SK-N-SH treated with all-trans-retinoic acid at 6 μM for 48 hours (cell line): Measurements from ENCODE around the gene CBLB.

Source experiments
- ATAC-seq: fragments of 200-7000 bp; cut with Tn5 transposase; 3 replicates; pipeline ENCODE4 v1.9.1; 2020; ENCODE audit warnings: mild to moderate bottlenecking, moderate library complexity
- ARNTL ChIP-seq: fragments of 450-650 bp; formaldehyde crosslinking; IDR thresholded peaks from 2 replicates; pipeline ENCODE4 v1.5.0; 2020; ENCODE audit warnings: low read depth, mild to moderate bottlenecking, moderate library complexity, borderline replicate concordance
- BACH2 ChIP-seq: fragments of 250-450 bp; sonication (Bioruptor Pico); IDR thresholded peaks from 2 replicates; pipeline ENCODE4 v1.9.0; 2021; ENCODE audit warnings: mild to moderate bottlenecking, borderline replicate concordance
- CSDC2 ChIP-seq: fragments of 250-450 bp; sonication (Bioruptor Pico); IDR thresholded peaks from 2 replicates; pipeline ENCODE4 v1.5.0; 2020; ENCODE audit warnings: mild to moderate bottlenecking, moderate library complexity
- ESRRG ChIP-seq: fragments of 250-450 bp; sonication (Bioruptor Pico); IDR thresholded peaks from 2 replicates; pipeline ENCODE4 v1.6.1; 2021; ENCODE audit warnings: mild to moderate bottlenecking
- GLIS3 ChIP-seq: fragments of 250-450 bp; sonication (Bioruptor Pico); IDR thresholded peaks from 2 replicates; pipeline ENCODE4 v1.5.0; 2020; ENCODE audit warnings: mild to moderate bottlenecking, moderate library complexity
- ISL1 ChIP-seq: fragments of 250-450 bp; sonication (Bioruptor Pico); IDR thresholded peaks from 2 replicates; pipeline ENCODE4 v2.1.2; 2022; ENCODE audit warnings: mild to moderate bottlenecking, moderate library complexity
- OSR1 ChIP-seq: fragments of 250-450 bp; sonication (Bioruptor Pico); IDR thresholded peaks from 2 replicates; pipeline ENCODE4 v1.8.0; 2022; ENCODE audit warnings: moderate library complexity, mild to moderate bottlenecking, inconsistent platforms
- POU6F1 ChIP-seq: fragments of 250-450 bp; sonication (Bioruptor Pico); IDR thresholded peaks from 2 replicates; pipeline ENCODE4 v1.8.0; 2021; ENCODE audit warnings: low read depth, mild to moderate bottlenecking, moderate library complexity, borderline replicate concordance
- PPARA ChIP-seq: fragments of 250-450 bp; sonication (Bioruptor Pico); IDR thresholded peaks from 2 replicates; pipeline ENCODE4 v1.5.0; 2020; ENCODE audit warnings: mild to moderate bottlenecking, borderline replicate concordance
- RARB ChIP-seq: fragments of 250-450 bp; sonication (Bioruptor Pico); IDR thresholded peaks from 2 replicates; pipeline ENCODE4 v1.8.0; 2021; ENCODE audit warnings: mild to moderate bottlenecking, moderate library complexity
- TCF4 ChIP-seq: fragments of 250-450 bp; sonication (Bioruptor Pico); IDR thresholded peaks from 2 replicates; pipeline ENCODE4 v1.8.0; 2021; ENCODE audit warnings: mild to moderate bottlenecking, moderate library complexity, borderline replicate concordance
- TSHZ2 ChIP-seq: fragments of 250-450 bp; sonication (Bioruptor Pico); IDR thresholded peaks from 2 replicates; pipeline ENCODE4 v1.5.0; 2020; ENCODE audit warnings: mild to moderate bottlenecking, moderate library complexity
- ZC3H10 ChIP-seq: fragments of 250-450 bp; sonication (Bioruptor Pico); IDR thresholded peaks from 2 replicates; pipeline ENCODE4 v1.5.1; 2021; ENCODE audit warnings: mild to moderate bottlenecking, moderate library complexity
- ZFP3 ChIP-seq: fragments of 250-450 bp; sonication (Bioruptor Pico); IDR thresholded peaks from 2 replicates; pipeline ENCODE4 v1.5.0; 2020; ENCODE audit warnings: mild to moderate bottlenecking, moderate library complexity
- ZFP30 ChIP-seq: fragments of 450-650 bp; formaldehyde crosslinking; IDR thresholded peaks from 2 replicates; pipeline ENCODE4 v1.5.0; 2022; ENCODE audit warnings: mild to moderate bottlenecking, moderate library complexity
- ZNF565 ChIP-seq: fragments of 450-650 bp; formaldehyde crosslinking; conservative IDR thresholded peaks from 2 replicates; pipeline ENCODE4 v1.5.0; 2020; ENCODE audit warnings: low read depth, mild to moderate bottlenecking, moderate library complexity
- ZNF8 ChIP-seq: fragments of 450-650 bp; formaldehyde crosslinking; IDR thresholded peaks from 2 replicates; pipeline ENCODE4 v1.5.0; 2020; ENCODE audit warnings: mild to moderate bottlenecking, moderate library complexity
- TF ChIP-seq, protein P1 (sequence below): fragments of 250-450 bp; sonication (Bioruptor Pico); IDR thresholded peaks from 2 replicates; pipeline ENCODE4 v1.5.1; 2020; ENCODE audit warnings: low read depth, mild to moderate bottlenecking, moderate library complexity
- TF ChIP-seq, protein P2 (sequence below): fragments of 250-450 bp; sonication (Bioruptor Pico); IDR thresholded peaks from 2 replicates; pipeline ENCODE4 v1.5.1; 2021; ENCODE audit warnings: mild to moderate bottlenecking, moderate library complexity

CBLB gene

GRCh38 chr3:105868431-105868741 is 426 bp downstream of the CBLB start:
- ATAC-seq, result peak; percentile 60
- TF ChIP-seq TSHZ2 (CRISPR knock-in tag) (no peak), ZFP3 (CRISPR knock-in tag) (no peak), GLIS3 (no peak), PPARA (CRISPR knock-in tag) (no peak), ZNF8 (CRISPR knock-in tag) (no peak)
- TF ChIP-seq, protein P1, sequence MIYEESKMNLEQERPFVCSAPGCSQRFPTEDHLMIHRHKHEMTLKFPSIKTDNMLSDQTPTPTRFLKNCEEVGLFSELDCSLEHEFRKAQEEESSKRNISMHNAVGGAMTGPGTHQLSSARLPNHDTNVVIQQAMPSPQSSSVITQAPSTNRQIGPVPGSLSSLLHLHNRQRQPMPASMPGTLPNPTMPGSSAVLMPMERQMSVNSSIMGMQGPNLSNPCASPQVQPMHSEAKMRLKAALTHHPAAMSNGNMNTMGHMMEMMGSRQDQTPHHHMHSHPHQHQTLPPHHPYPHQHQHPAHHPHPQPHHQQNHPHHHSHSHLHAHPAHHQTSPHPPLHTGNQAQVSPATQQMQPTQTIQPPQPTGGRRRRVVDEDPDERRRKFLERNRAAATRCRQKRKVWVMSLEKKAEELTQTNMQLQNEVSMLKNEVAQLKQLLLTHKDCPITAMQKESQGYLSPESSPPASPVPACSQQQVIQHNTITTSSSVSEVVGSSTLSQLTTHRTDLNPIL (CRISPR knock-in tag), result no peak
- TF ChIP-seq, protein P2, sequence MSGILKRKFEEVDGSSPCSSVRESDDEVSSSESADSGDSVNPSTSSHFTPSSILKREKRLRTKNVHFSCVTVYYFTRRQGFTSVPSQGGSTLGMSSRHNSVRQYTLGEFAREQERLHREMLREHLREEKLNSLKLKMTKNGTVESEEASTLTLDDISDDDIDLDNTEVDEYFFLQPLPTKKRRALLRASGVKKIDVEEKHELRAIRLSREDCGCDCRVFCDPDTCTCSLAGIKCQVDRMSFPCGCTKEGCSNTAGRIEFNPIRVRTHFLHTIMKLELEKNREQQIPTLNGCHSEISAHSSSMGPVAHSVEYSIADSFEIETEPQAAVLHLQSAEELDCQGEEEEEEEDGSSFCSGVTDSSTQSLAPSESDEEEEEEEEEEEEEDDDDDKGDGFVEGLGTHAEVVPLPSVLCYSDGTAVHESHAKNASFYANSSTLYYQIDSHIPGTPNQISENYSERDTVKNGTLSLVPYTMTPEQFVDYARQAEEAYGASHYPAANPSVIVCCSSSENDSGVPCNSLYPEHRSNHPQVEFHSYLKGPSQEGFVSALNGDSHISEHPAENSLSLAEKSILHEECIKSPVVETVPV, result no peak

GRCh38 chr3:105867712-105868430 is 941 bp downstream of the CBLB start:
- no peak for TF ChIP-seq TCF4 (CRISPR knock-in tag)
- no peak for TF ChIP-seq CSDC2 (CRISPR knock-in tag)
- TF ChIP-seq ZNF565 (CRISPR knock-in tag), result no peak
- TF ChIP-seq BACH2 (CRISPR knock-in tag), result no peak
- no peak for TF ChIP-seq OSR1
- TF ChIP-seq ESRRG (CRISPR knock-in tag), result no peak
- TF ChIP-seq, protein P1 (CRISPR knock-in tag), result no peak
- TF ChIP-seq ZFP3 (CRISPR knock-in tag), result no peak
- TF ChIP-seq ZC3H10 (CRISPR knock-in tag), result no peak
- no peak for TF ChIP-seq ARNTL (CRISPR knock-in tag)
- TF ChIP-seq TSHZ2 (CRISPR knock-in tag), result no peak
- TF ChIP-seq GLIS3, result no peak
- TF ChIP-seq POU6F1 (CRISPR knock-in tag), result no peak
- no peak for TF ChIP-seq ZFP30 (CRISPR knock-in tag)
- no peak for TF ChIP-seq ISL1 (CRISPR knock-in tag)
- TF ChIP-seq RARB (CRISPR knock-in tag), result no peak
- no peak for TF ChIP-seq PPARA (CRISPR knock-in tag)
- no peak for TF ChIP-seq ZNF8 (CRISPR knock-in tag)

More at GRCh38 chr3:105867712-105868430, 941 bp downstream of the CBLB start:
- ATAC-seq, result no peak
